ENCODE measurements around the gene CCDC71.

Gene CCDC71

GRCh38 chr3:49124991-49125670 is 41.0 kb downstream of the CCDC71 start:
- no peak for DNase-seq

GRCh38 chr3:49124203-49124602 is 41.9 kb downstream of the CCDC71 start:
- DNase-seq = no peak

DNA sequence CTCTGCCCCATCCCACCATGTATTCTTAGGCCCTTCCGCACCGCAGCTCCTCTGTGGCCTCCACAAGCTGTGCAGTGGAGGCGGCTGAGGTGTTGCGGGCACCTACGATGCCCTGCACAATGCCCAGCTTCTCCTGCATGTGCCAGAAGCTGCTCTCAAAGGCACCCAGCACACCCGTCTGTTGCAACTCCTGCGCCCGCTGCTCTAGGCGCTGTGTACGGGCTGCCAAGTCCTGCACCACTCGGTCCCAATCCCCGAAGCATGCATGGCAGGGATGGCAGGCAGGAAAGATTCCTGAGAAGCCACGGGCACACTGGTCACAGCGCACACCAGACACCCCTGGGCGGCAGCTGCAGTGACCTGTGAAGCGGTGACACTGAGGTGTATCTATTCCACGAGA is 42.4 kb downstream of the CCDC71 start:
- no peak for DNase-seq

- no peak for DNase-seq
Observed at GRCh38 chr3:49122886-49123545, 43.1 kb downstream of the CCDC71 start.

DNA sequence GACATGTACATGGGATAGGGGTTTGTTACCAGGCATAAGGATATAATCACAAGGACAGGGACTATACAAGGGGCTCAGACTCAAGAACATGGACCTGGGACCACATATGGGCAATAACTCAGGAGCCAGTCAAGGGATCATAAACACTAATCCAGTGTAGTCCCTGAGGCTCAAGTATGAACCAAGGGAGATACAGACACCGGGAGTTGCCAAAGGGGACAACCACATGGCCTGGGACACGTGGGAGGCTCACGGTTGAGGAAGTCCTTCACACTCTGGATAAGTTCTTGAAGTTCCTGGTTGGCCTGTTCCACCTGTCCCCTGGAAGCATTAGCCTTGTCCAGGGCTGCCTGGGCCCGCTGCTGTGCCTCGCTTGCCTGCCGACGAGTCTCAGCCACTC is 43.7 kb downstream of the CCDC71 start:
- DNase-seq = peak; percentile 24 to 65 (median 48)

GRCh38 chr3:49122022-49122421 is 44.1 kb downstream of the CCDC71 start:
- no peak for DNase-seq

GRCh38 chr3:49121132-49121736 is 44.9 kb downstream of the CCDC71 start:
- DNase-seq = no peak

GRCh38 chr3:49120438-49121131 is 45.5 kb downstream of the CCDC71 start, which contains the start of gene USP19:
Gene USP19, minus strand, starts transcription at chr3:49120823. Its CDS starts 1,678 bp downstream, at chr3:49119145.
- peak; percentile 95 to 97 (median 96) for DNase-seq

- DNase-seq = peak in 2 of 4 experiments; percentile 28 to 29
Observed at GRCh38 chr3:49120096-49120437, 46.1 kb downstream of the CCDC71 start.

DNA sequence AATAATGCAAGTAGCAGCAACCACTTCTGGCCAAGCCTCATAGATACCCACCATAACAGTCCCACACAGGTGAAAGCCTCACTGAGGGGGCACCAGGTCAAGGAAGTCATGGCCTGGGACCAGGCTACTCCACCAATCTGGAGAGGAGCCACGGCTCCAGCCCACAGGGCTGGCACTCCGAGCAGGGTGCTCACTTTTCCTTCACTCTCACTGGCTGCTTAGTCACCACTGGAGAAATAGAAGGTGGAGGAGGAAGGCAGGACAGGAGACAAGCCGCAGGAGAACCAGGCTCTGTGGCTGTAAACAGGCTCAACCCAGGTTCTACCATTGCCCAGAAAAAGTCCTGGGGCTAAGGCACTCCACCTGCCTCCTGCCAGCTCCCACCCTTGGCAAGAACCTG is 46.7 kb downstream of the CCDC71 start:
- no peak for DNase-seq

DNA sequence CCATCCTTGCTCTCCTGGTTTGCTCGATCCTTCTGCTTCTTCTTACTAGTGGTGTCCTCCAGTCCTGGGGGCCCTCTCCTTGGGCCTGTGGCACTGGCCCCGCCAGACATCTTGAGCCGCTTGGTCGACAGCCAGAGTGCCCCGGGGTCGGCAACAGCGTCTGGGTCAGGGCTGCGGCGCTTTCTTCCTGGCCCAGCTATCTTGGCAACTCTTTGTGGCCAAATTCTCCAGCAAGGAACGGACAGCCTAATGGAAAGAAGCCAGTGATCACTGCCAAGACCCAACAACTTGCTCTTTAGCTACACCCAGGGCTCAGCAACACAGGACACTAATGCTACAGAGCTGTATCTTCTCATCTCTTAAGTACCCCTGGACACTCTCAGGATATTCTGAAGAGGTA is 47.1 kb downstream of the CCDC71 start:
- no peak for DNase-seq
